Measurements from ENCODE around the gene CRABP2.

DNA sequence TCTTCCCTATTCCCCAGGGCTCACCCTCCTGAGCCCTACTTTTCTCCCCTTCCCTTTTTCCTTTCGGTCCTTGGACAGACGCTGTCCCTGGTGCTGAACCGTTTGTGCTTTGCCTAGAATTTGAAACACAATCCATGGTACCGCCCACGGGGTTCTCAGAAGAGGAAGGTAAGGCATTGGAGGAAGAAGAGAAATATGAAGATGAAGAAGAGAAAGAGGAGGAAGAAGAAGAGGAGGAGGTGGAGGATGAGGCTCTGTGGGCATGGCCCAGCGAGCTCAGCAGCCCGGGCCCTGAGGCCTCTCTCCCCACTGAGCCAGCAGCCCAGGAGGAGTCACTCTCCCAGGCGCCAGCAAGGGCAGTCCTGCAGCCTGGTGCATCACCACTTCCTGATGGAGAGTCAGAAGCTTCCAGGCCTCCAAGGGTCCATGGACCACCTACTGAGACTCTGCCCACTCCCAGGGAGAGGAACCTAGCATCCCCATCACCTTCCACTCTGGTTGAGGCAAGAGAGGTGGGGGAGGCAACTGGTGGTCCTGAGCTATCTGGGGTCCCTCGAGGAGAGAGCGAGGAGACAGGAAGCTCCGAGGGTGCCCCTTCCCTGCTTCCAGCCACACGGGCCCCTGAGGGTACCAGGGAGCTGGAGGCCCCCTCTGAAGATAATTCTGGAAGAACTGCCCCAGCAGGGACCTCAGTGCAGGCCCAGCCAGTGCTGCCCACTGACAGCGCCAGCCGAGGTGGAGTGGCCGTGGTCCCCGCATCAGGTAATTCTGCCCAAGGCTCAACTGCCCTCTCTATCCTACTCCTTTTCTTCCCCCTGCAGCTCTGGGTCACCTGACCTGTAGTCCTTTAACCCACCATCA lies 53.0 kb downstream of the CRABP2 start:
- no peak for TF ChIP-seq CTCF (IDR thresholded peaks at IDR 0.05; ENCODE audit: extremely low read depth in 1 of 2, insufficient read depth in 1 of 2, low read depth in 1 of 2, low read length in 2 of 2)
- no peak for TF ChIP-seq POLR2A (IDR thresholded peaks at IDR 0.05; ENCODE audit: low read depth, low read length)
- TF ChIP-seq EZH2 (IDR thresholded peaks at IDR 0.05; ENCODE audit: borderline replicate concordance, low read depth, low read length, severe bottlenecking): no peak
- no peak for TF ChIP-seq GATA2 (IDR thresholded peaks at IDR 0.05; ENCODE audit: insufficient read depth, insufficient read length, low read depth, low read length)
- TF ChIP-seq MAX (IDR thresholded peaks at IDR 0.05; ENCODE audit: insufficient read depth, insufficient read length): no peak
- no peak for TF ChIP-seq POLR2AphosphoS5 (IDR thresholded peaks at IDR 0.05; ENCODE audit: insufficient read depth, low read depth, low read length)

Data from endothelial cell of umbilical vein (primary cell).